Measurements from ENCODE around the gene MYOC.
"Not testable (repeated sequence)": the region's sequence is repeated elsewhere in the genome, so short reads cannot be mapped to it uniquely, and the experiment has no call there.

MYOC gene

DNA sequence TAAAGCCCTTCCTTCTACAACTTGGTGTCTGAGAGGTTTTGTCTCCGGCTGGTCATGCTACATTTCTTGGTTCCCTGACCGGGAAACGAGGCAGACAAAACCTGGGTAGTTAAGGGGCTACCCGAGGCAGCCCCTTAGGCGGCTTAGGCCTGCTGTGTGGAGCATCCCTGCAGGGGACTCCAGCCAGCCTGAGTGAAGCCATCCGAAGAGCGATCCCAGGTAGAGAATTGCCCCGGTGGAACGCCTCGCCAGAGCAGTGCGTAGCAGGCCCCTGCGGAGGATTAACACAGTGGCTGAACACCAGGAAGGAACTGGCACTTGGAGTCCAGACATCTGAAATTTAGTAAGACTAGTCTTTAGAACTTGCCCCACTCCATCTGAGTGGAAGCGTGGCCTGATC is 51.6 kb downstream of the MYOC start:
- Histone ChIP-seq H3K4me1 (ENCODE audit: low read length) (peaks cover 82% of the 10 kb centered on the region), H3K4me3 (ENCODE audit: low read length) (peak overlapping the region; percentile 34), H3K9me3 (ENCODE audit: insufficient read depth, low read length) (no peaks in the 10 kb centered on the region), H2AFZ (ENCODE audit: low read depth, low read length) (no peak overlapping the region), H3K27me3 (ENCODE audit: low read depth, low read length) (no peaks in the 10 kb centered on the region), H4K20me1 (ENCODE audit: insufficient read depth, low read length) (no peaks in the 10 kb centered on the region), H3K79me2 (ENCODE audit: low read length) (no peaks in the 10 kb centered on the region), H3K36me3 (replicated peaks; ENCODE audit: low read depth, low read length) (peaks cover 28% of the 10 kb centered on the region), H3K27ac (ENCODE audit: low read length) (peak overlapping the region; percentile 93), H3K4me2 (ENCODE audit: low read length) (peak overlapping the region; percentile 55), H3K9ac (ENCODE audit: low read length) (peak overlapping the region; percentile 78)
- TF ChIP-seq, protein P1, sequence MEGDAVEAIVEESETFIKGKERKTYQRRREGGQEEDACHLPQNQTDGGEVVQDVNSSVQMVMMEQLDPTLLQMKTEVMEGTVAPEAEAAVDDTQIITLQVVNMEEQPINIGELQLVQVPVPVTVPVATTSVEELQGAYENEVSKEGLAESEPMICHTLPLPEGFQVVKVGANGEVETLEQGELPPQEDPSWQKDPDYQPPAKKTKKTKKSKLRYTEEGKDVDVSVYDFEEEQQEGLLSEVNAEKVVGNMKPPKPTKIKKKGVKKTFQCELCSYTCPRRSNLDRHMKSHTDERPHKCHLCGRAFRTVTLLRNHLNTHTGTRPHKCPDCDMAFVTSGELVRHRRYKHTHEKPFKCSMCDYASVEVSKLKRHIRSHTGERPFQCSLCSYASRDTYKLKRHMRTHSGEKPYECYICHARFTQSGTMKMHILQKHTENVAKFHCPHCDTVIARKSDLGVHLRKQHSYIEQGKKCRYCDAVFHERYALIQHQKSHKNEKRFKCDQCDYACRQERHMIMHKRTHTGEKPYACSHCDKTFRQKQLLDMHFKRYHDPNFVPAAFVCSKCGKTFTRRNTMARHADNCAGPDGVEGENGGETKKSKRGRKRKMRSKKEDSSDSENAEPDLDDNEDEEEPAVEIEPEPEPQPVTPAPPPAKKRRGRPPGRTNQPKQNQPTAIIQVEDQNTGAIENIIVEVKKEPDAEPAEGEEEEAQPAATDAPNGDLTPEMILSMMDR (IDR thresholded peaks at IDR 0.05; ENCODE audit: low read depth, low read length): no peak
- TF ChIP-seq EZH2phosphoT487 (IDR thresholded peaks at IDR 0.05; ENCODE audit: low read depth): no peak

DNA sequence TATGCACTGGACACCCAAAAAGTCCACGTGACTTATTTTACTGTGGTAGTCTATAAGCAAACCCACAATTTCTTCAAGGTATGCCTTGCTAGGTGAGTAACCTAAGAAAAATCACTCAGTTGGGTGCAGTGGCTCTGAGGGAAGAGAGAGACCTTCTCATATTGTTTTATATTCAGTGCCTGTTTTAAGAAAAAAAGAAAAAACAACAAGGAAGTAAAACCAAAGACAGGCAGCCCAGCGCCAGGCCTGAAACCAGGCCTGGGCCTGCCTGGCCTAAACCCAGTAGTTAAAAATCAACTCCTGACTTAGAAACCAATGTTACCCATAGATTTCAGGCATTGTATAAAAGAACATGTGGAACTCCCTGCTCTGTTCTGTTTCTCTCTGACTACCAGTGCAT is 52.2 kb downstream of the MYOC start:
- not testable (repeated sequence) for H3K9me3 ChIP-seq (ENCODE audit: insufficient read depth, low read length); H2AFZ ChIP-seq (ENCODE audit: low read depth, low read length); H4K20me1 ChIP-seq (ENCODE audit: insufficient read depth, low read length); H3K27me3 ChIP-seq (ENCODE audit: low read depth, low read length); H3K79me2 ChIP-seq (ENCODE audit: low read length)
- H3K4me1 ChIP-seq (ENCODE audit: low read length): peaks cover 82% of the 10 kb centered on the region
- peaks cover 29% of the 10 kb centered on the region for H3K36me3 ChIP-seq (replicated peaks; ENCODE audit: low read depth, low read length)
- H3K27ac ChIP-seq (ENCODE audit: low read length): peak overlapping the region; percentile 93
- peak overlapping the region; percentile 78 for H3K9ac ChIP-seq (ENCODE audit: low read length)
- peak overlapping the region; percentile 55 for H3K4me2 ChIP-seq (ENCODE audit: low read length)
- H3K4me3 ChIP-seq (ENCODE audit: low read length): peak overlapping the region; percentile 34; the same call in 1 of the 2 replicates

DNA sequence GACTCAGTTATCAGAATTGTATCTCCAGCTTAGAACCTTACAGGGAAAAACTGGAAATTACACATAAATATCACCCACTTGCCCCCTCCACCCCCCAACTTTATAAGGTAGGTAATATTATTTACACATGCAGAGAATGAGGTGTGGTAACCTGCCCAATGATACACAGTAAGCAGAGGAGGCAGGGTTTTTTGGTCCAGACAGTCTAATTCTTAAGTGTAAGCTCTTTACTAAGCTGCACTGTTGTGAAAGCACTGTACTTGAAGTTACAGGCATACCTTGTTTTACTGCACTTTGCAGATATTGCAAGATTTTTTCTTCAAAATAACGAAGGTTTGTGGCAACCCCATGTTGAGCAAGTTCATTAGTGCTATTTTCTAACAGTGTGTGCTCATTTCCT is 55.3 kb downstream of the MYOC start:
- no peak overlapping the region for H3K4me3 ChIP-seq (ENCODE audit: low read length)
- H4K20me1 ChIP-seq (ENCODE audit: insufficient read depth, low read length): no peaks in the 10 kb centered on the region
- no peak overlapping the region for H3K4me2 ChIP-seq (ENCODE audit: low read length)
- no peaks in the 10 kb centered on the region for H3K9me3 ChIP-seq (ENCODE audit: insufficient read depth, low read length)
- peaks cover 63% of the 10 kb centered on the region for H3K4me1 ChIP-seq (ENCODE audit: low read length)
- no peaks in the 10 kb centered on the region for H3K79me2 ChIP-seq (ENCODE audit: low read length)
- H3K27ac ChIP-seq (ENCODE audit: low read length): 0 out of 2 replicates have a peak overlapping the region, but pooled peaks have one; percentile 93
- TF ChIP-seq EZH2phosphoT487 (IDR thresholded peaks at IDR 0.05; ENCODE audit: low read depth): no peak
- TF ChIP-seq, protein P1 (IDR thresholded peaks at IDR 0.05; ENCODE audit: low read depth, low read length): no peak
- peaks cover 44% of the 10 kb centered on the region for H3K36me3 ChIP-seq (replicated peaks; ENCODE audit: low read depth, low read length)
- H3K9ac ChIP-seq (ENCODE audit: low read length): no peak overlapping the region
- no peaks in the 10 kb centered on the region for H3K27me3 ChIP-seq (ENCODE audit: low read depth, low read length)
- no peak overlapping the region for H2AFZ ChIP-seq (ENCODE audit: low read depth, low read length)

DNA sequence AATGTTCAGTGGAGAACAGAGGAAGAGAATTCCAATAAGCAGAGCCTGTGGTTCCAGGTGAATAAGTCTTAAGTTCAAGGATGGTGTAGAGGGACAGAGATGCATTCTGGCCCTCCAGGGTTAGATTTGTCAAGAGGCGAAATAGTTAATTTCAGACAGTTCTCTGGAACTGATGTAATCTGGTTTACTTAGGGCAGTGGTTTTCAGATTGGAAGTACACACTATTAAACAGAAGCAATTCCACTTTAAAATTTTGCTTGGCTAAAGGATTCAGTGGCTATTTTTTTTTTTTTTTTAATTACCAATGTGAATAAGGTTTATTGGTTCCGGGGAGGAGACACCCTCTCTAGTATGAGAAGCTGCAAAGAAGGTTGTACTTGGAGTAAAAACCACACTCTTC is 55.8 kb downstream of the MYOC start:
- no peak for TF ChIP-seq EZH2phosphoT487 (IDR thresholded peaks at IDR 0.05; ENCODE audit: low read depth)
- TF ChIP-seq, protein P1 (IDR thresholded peaks at IDR 0.05; ENCODE audit: low read depth, low read length): no peak
- no peak overlapping the region for H3K9ac ChIP-seq (ENCODE audit: low read length)
- no peaks in the 10 kb centered on the region for H3K27me3 ChIP-seq (ENCODE audit: low read depth, low read length)
- no peak overlapping the region for H2AFZ ChIP-seq (ENCODE audit: low read depth, low read length)
- H3K4me2 ChIP-seq (ENCODE audit: low read length): no peak overlapping the region
- H4K20me1 ChIP-seq (ENCODE audit: insufficient read depth, low read length): no peaks in the 10 kb centered on the region
- H3K4me1 ChIP-seq (ENCODE audit: low read length): peaks cover 58% of the 10 kb centered on the region
- H3K27ac ChIP-seq (ENCODE audit: low read length): peak overlapping the region; percentile 93; the same call in 1 of the 2 replicates
- H3K36me3 ChIP-seq (replicated peaks; ENCODE audit: low read depth, low read length): peaks cover 49% of the 10 kb centered on the region
- no peak overlapping the region for H3K4me3 ChIP-seq (ENCODE audit: low read length)
- no peaks in the 10 kb centered on the region for H3K79me2 ChIP-seq (ENCODE audit: low read length)
- H3K9me3 ChIP-seq (ENCODE audit: insufficient read depth, low read length): no peaks in the 10 kb centered on the region
